ENCODE measurements around the gene ABLIM3. TPM values are rescaled to one million over a fixed set of nuclear protein-coding genes. Genes with fewer than 3 reads are reported as not detected.
A peak's percentile ranks its signal among the peaks of the same experiment; 100 is the strongest.

ABLIM3 gene
- total RNA-seq, 4 donors from 2014 or later: 2.6 to 49.5 (median 6.9) TPM

DNA sequence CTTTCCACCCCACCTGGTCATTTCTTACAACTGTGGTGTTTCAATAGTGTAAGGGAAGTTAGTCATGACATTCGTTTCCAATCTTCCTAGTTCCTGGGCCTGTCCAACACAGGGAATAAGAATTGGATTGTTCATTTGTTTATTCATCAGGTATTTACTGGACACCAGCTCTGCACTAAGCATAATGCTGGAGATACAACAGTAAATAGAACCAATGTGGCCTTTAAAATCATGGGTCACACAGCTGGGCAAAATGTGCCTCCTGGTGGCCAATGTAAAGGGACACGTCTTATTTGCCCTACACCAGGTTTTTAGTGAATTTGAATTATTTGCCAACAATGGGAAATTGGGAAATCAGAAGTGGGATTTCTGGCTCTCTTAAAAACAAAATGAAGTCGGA is 10.4 kb downstream of the ABLIM3 start:
- no peak for TF ChIP-seq POLR2A (IDR thresholded peaks at IDR 0.05)
- TF ChIP-seq, protein P1, sequence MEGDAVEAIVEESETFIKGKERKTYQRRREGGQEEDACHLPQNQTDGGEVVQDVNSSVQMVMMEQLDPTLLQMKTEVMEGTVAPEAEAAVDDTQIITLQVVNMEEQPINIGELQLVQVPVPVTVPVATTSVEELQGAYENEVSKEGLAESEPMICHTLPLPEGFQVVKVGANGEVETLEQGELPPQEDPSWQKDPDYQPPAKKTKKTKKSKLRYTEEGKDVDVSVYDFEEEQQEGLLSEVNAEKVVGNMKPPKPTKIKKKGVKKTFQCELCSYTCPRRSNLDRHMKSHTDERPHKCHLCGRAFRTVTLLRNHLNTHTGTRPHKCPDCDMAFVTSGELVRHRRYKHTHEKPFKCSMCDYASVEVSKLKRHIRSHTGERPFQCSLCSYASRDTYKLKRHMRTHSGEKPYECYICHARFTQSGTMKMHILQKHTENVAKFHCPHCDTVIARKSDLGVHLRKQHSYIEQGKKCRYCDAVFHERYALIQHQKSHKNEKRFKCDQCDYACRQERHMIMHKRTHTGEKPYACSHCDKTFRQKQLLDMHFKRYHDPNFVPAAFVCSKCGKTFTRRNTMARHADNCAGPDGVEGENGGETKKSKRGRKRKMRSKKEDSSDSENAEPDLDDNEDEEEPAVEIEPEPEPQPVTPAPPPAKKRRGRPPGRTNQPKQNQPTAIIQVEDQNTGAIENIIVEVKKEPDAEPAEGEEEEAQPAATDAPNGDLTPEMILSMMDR (IDR thresholded peaks at IDR 0.05): peak in 1 of 4 experiments; percentile 7
- no peaks in the 10 kb centered on the region for H3K36me3 ChIP-seq
- no peaks in the 10 kb centered on the region for H3K27me3 ChIP-seq
- intact Hi-C loops (cut with DNase I; ENCODE audit: low total_unique reads): no loop called here
- no peaks in the 10 kb centered on the region for H3K4me1 ChIP-seq
- no peak for DNase-seq
- no peak overlapping the region for H3K4me3 ChIP-seq
- no peaks in the 10 kb centered on the region for H3K9me3 ChIP-seq
- H3K27ac ChIP-seq: peak overlapping the region in 1 of 2 donors; percentile 52

DNA sequence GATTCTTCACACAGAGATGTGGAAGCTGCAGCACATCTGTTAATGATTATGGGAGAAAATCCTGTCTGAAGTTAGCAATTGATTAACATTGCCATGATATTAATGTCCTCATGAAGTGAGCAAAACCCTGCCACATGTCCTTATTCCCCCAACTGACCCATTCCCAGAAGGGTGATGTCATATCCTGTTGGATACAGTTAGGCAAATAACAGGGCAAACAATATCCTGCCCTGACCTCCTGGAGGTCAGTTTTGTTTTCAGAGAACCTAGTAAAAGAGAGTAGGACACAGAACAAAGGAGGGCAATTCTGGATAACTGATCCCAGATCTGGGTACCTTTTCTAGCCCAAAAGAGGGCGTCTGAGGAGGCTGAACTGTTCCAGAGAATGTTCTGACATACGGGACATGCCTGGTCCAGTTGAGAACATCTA is 11.0 kb downstream of the ABLIM3 start:
- no peaks in the 10 kb centered on the region for H3K36me3 ChIP-seq
- no peaks in the 10 kb centered on the region for H3K4me1 ChIP-seq
- TF ChIP-seq, protein P1 (IDR thresholded peaks at IDR 0.05): no peak
- TF ChIP-seq POLR2A (IDR thresholded peaks at IDR 0.05): no peak
- no peaks in the 10 kb centered on the region for H3K27me3 ChIP-seq
- H3K9me3 ChIP-seq: no peaks in the 10 kb centered on the region
- intact Hi-C loops (cut with DNase I; ENCODE audit: low total_unique reads): no loop called here
- no peak for DNase-seq
- H3K27ac ChIP-seq: peak overlapping the region in 1 of 2 donors; percentile 52
- H3K4me3 ChIP-seq: no peak overlapping the region

DNA sequence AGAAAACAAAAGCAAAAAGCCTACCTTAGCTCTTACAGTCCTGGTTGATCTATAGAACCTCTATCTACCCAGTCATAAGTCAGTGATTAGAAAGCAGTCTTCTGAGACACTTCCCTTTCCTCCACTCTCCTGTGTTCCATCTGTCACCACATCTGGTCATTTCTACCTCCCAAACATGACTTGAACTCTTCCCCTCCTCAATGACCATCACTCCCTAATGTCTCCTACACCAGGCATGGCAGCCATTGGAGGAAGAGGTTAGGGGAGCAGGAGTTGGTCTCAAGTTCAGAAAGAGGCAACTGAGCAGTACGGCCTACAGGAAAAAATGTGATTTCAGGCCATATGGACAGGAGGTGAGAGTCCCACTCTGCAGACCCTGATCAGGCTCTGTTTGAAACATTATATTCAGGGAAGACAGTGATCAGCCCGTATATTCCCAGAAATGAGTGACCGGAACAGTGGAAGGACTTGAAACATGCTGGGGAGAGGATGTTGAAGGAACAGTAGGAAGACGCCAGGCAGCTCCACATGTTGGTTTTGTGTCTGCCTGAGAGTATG is 12.0 kb downstream of the ABLIM3 start:
- DNase-seq: no peak
- no peaks in the 10 kb centered on the region for H3K4me1 ChIP-seq
- no peaks in the 10 kb centered on the region for H3K27me3 ChIP-seq
- intact Hi-C loops (cut with DNase I; ENCODE audit: low total_unique reads): no loop called here
- no peaks in the 10 kb centered on the region for H3K9me3 ChIP-seq
- H3K4me3 ChIP-seq: no peak overlapping the region
- TF ChIP-seq, protein P1 (IDR thresholded peaks at IDR 0.05): no peak
- no peak for TF ChIP-seq POLR2A (IDR thresholded peaks at IDR 0.05)
- H3K27ac ChIP-seq: peak overlapping the region; percentile 8 to 35
- H3K36me3 ChIP-seq: no peaks in the 10 kb centered on the region

DNA sequence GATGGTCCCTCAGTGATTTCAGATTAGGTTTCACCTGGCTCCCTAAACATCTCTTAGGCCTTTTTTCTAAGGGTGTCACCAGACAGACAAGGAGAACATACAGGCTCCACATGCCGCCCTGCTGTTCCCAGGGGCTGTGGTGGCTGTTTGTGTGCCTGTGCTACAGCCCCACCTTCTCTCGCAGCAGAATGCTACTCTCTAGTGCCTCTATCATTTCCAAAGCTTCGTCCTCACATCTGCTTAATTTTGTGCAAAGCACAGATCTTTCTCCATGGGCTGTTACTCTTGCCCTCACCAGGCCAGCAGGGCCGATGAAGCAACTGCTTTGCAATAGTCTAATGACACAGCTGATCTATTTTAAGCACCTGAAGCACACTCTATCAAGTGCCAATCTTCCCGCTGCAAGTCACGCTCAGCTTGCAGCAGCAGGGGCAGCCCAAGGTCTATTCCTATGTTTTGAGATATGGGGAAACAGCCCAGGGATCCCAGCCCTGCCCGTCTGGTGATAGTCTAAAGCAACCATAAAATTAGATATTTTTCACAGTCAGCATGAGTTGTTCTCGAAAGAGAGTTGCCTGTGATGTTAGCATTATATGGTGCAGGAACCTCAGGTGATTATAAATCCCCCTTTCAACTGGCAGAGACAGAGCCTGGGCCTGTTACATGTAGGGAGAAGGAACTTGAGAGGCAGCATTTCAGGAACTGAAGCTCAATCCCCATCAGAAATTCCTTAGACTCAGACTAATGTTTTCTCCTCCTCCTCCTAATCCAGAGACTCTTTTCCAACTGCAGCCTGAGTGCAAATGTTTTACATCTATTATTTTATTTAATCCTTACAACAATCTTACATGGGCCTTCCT is 12.7 kb downstream of the ABLIM3 start:
- intact Hi-C loops (cut with DNase I; ENCODE audit: low total_unique reads): no loop called here
- Histone ChIP-seq H3K4me3 (no peak overlapping the region), H3K27ac (peak overlapping the region; percentile 2 to 35), H3K27me3 (no peaks in the 10 kb centered on the region), H3K9me3 (no peaks in the 10 kb centered on the region), H3K4me1 (no peaks in the 10 kb centered on the region), H3K36me3 (no peaks in the 10 kb centered on the region)
- DNase-seq: no peak
- TF ChIP-seq POLR2A (IDR thresholded peaks at IDR 0.05): no peak
- TF ChIP-seq, protein P1 (IDR thresholded peaks at IDR 0.05): no peak

DNA sequence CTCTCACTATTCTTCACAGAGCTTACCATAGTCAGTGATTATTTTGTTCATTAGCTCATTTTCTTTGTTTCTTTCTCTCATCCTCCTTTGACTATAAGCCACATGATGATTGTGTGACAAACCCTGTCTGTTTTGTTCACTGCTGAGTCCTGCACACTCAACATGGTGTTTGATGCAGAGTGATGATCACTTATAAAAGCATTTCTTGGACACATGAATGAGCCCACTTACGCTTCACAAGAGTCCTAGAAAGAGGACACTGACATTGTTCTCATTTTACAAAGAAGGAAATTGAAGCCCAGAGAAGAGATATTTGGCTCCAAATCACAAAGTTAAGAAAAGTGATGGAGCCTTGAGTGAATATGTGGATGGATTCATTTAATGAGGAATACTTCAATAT is 13.4 kb downstream of the ABLIM3 start:
- Histone ChIP-seq H3K4me1 (no peaks in the 10 kb centered on the region), H3K27ac (peak overlapping the region; percentile 2 to 35), H3K36me3 (no peaks in the 10 kb centered on the region), H3K4me3 (no peak overlapping the region), H3K27me3 (no peaks in the 10 kb centered on the region), H3K9me3 (no peaks in the 10 kb centered on the region)
- DNase-seq: no peak
- intact Hi-C loops (cut with DNase I; ENCODE audit: low total_unique reads): no loop called here
- TF ChIP-seq, protein P1 (IDR thresholded peaks at IDR 0.05): no peak
- TF ChIP-seq POLR2A (IDR thresholded peaks at IDR 0.05): no peak
